Uterus (tissue), 2 donors: ENCODE measurements around the gene DTX2.

Source experiments
- POLR2A ChIP-seq, 2 donors: fragments of 450-650 bp; IDR thresholded peaks; one replicate each; pipeline ENCODE4 v1.6.1; 2016; ENCODE audit warnings: antibody characterized with exemption in 2 of 2, mild to moderate bottlenecking in 1 of 2, moderate library complexity in 1 of 2
- TF ChIP-seq, protein P1 (sequence below), 4 experiments: fragments of 200-600 bp in 2 of 4; fragments of 450-650 bp in 2 of 4; sonication (generic) in 2 of 4; IDR thresholded peaks; one replicate each; pipeline ENCODE4 v1.5.1; 2016 to 2019; ENCODE audit warnings: antibody characterized with exemption in 4 of 4, mild to moderate bottlenecking in 2 of 4, moderate library complexity in 1 of 4

- TF ChIP-seq, protein P1, sequence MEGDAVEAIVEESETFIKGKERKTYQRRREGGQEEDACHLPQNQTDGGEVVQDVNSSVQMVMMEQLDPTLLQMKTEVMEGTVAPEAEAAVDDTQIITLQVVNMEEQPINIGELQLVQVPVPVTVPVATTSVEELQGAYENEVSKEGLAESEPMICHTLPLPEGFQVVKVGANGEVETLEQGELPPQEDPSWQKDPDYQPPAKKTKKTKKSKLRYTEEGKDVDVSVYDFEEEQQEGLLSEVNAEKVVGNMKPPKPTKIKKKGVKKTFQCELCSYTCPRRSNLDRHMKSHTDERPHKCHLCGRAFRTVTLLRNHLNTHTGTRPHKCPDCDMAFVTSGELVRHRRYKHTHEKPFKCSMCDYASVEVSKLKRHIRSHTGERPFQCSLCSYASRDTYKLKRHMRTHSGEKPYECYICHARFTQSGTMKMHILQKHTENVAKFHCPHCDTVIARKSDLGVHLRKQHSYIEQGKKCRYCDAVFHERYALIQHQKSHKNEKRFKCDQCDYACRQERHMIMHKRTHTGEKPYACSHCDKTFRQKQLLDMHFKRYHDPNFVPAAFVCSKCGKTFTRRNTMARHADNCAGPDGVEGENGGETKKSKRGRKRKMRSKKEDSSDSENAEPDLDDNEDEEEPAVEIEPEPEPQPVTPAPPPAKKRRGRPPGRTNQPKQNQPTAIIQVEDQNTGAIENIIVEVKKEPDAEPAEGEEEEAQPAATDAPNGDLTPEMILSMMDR (IDR thresholded peaks at IDR 0.05), result no peak
- no peak for TF ChIP-seq POLR2A (IDR thresholded peaks at IDR 0.05)
Observed at GRCh38 chr7:76513817-76514799, 52.6 kb downstream of the DTX2 start.
